Measurements from ENCODE around the gene CNTLN. TPM values are rescaled to one million over a fixed set of nuclear protein-coding genes. Genes with fewer than 3 reads are reported as not detected.

The CNTLN gene
- total and polyA plus RNA-seq, 9 donors, result 8.4 to 24.8 (median 16.2) TPM

GRCh38 chr9:17486396-17486795, 351.6 kb downstream of the CNTLN start:
- H3K27me3 ChIP-seq, result no peaks in the 10 kb centered on the region
- H3K36me3 ChIP-seq, result no peaks in the 10 kb centered on the region
- 94 to 100% (median 97%) methylated on average over 1 of the region's 1 CpG for WGBS, 3 donors
- intact Hi-C loops (cut with DNase I), result no loop called here
- no peak for DNase-seq
- no peak overlapping the region for H3K27ac ChIP-seq
- no peaks in the 10 kb centered on the region for H3K9me3 ChIP-seq
- no peak overlapping the region for H3K4me3 ChIP-seq
- TF ChIP-seq EP300 (IDR thresholded peaks at IDR 0.05) (no peak), POLR2A (IDR thresholded peaks at IDR 0.05) (no peak), CTCF (IDR thresholded peaks at IDR 0.05) (no peak)
- no peaks in the 10 kb centered on the region for H3K4me1 ChIP-seq (ENCODE audit: insufficient read depth)

GRCh38 chr9:17487467-17487866, 352.6 kb downstream of the CNTLN start:
- Histone ChIP-seq H3K4me1 (ENCODE audit: insufficient read depth) (no peaks in the 10 kb centered on the region), H3K27me3 (no peaks in the 10 kb centered on the region), H3K4me3 (no peak overlapping the region), H3K9me3 (no peaks in the 10 kb centered on the region), H3K27ac (no peak overlapping the region), H3K36me3 (no peaks in the 10 kb centered on the region)
- WGBS, 3 donors, result 41 to 68% (median 42%) methylated on average over 6 of the region's 6 CpGs
- DNase-seq, result no peak
- intact Hi-C loops (cut with DNase I), result no loop called here
- TF ChIP-seq CTCF (IDR thresholded peaks at IDR 0.05), result no peak
- TF ChIP-seq EP300 (IDR thresholded peaks at IDR 0.05), result no peak
- TF ChIP-seq POLR2A (IDR thresholded peaks at IDR 0.05), result no peak

GRCh38 chr9:17488662-17489061, 353.8 kb downstream of the CNTLN start:
- intact Hi-C loops (cut with DNase I), result no loop called here
- 89 to 98% (median 97%) methylated on average over 2 of the region's 2 CpGs for WGBS, 3 donors

GRCh38 chr9:17490110-17490509, 355.3 kb downstream of the CNTLN start:
- Histone ChIP-seq H3K4me1 (ENCODE audit: insufficient read depth) (no peaks in the 10 kb centered on the region), H3K27me3 (no peaks in the 10 kb centered on the region), H3K27ac (no peak overlapping the region), H3K4me3 (no peak overlapping the region), H3K36me3 (no peaks in the 10 kb centered on the region), H3K9me3 (no peaks in the 10 kb centered on the region)
- DNase-seq, result no peak
- WGBS, 3 donors, result 86 to 93% (median 92%) methylated on average over 1 of the region's 1 CpG
- TF ChIP-seq POLR2A (IDR thresholded peaks at IDR 0.05), result no peak
- TF ChIP-seq CTCF (IDR thresholded peaks at IDR 0.05), result no peak
- TF ChIP-seq EP300 (IDR thresholded peaks at IDR 0.05), result no peak
- intact Hi-C loops (cut with DNase I), result no loop called here

More at GRCh38 chr9:17488662-17489061, 353.8 kb downstream of the CNTLN start:
- Histone ChIP-seq H3K36me3 (no peaks in the 10 kb centered on the region), H3K4me1 (ENCODE audit: insufficient read depth) (no peaks in the 10 kb centered on the region), H3K27ac (no peak overlapping the region), H3K4me3 (no peak overlapping the region), H3K9me3 (no peaks in the 10 kb centered on the region), H3K27me3 (no peaks in the 10 kb centered on the region)
- TF ChIP-seq POLR2A (IDR thresholded peaks at IDR 0.05) (no peak), EP300 (IDR thresholded peaks at IDR 0.05) (no peak), CTCF (IDR thresholded peaks at IDR 0.05) (no peak)
- no peak for DNase-seq
